IPS-11a (cell line): ENCODE results near the gene BAG3.
A peak's percentile ranks its signal among the peaks of the same experiment; 100 is the strongest.
"Not testable (repeated sequence)": the region's sequence is repeated elsewhere in the genome, so short reads cannot be mapped to it uniquely, and the experiment has no call there.

Experiments
- H3K4me3 ChIP-seq: one replicate; pipeline ENCODE4 v1.5.1; 2013; ENCODE audit warnings: low read depth, low read length, control low read depth

The BAG3 gene

GRCh38 chr10:119640384-119640783, 10.8 kb upstream of the BAG3 start:
- no peak overlapping the region for H3K4me3 ChIP-seq

- no peak overlapping the region for H3K4me3 ChIP-seq
These were observed 10.2 kb upstream of the BAG3 start for GRCh38 chr10:119640875-119641526.

GRCh38 chr10:119642556-119643111, 8.5 kb upstream of the BAG3 start:
- H3K4me3 ChIP-seq: no peak overlapping the region

GRCh38 chr10:119643306-119644204, 7.6 kb upstream of the BAG3 start:
- H3K4me3 ChIP-seq: no peak overlapping the region

- H3K4me3 ChIP-seq: no peak overlapping the region
These were observed 6.9 kb upstream of the BAG3 start for GRCh38 chr10:119644205-119644814.

GRCh38 chr10:119644994-119645393, 6.2 kb upstream of the BAG3 start:
- H3K4me3 ChIP-seq: no peak overlapping the region

- H3K4me3 ChIP-seq: no peak overlapping the region
These were observed 1.1 kb upstream of the BAG3 start for GRCh38 chr10:119650062-119650461.

- H3K4me3 ChIP-seq: peak overlapping the region; percentile 85
These were observed 557 bp downstream of the BAG3 start for GRCh38 chr10:119651514-119652360.

GRCh38 chr10:119652361-119652730, 1.2 kb downstream of the BAG3 start:
- H3K4me3 ChIP-seq: peak overlapping the region; percentile 85

GRCh38 chr10:119653209-119653608, 2.0 kb downstream of the BAG3 start:
- H3K4me3 ChIP-seq: no peak overlapping the region

- no peak overlapping the region for H3K4me3 ChIP-seq
These were observed 2.7 kb downstream of the BAG3 start for GRCh38 chr10:119653916-119654315.

- no peak overlapping the region for H3K4me3 ChIP-seq
These were observed 3.4 kb downstream of the BAG3 start for GRCh38 chr10:119654540-119654939.

- H3K4me3 ChIP-seq: no peak overlapping the region
These were observed 4.4 kb downstream of the BAG3 start for GRCh38 chr10:119655566-119656001.

- no peak overlapping the region for H3K4me3 ChIP-seq
These were observed 5.6 kb downstream of the BAG3 start for GRCh38 chr10:119656760-119657159.

- no peak overlapping the region for H3K4me3 ChIP-seq
These were observed 6.5 kb downstream of the BAG3 start for GRCh38 chr10:119657725-119658124.

GRCh38 chr10:119658274-119658673, 7.1 kb downstream of the BAG3 start:
- H3K4me3 ChIP-seq: no peak overlapping the region

GRCh38 chr10:119659951-119660350, 8.8 kb downstream of the BAG3 start:
- no peak overlapping the region for H3K4me3 ChIP-seq

- not testable (repeated sequence) for H3K4me3 ChIP-seq
These were observed 11.0 kb downstream of the BAG3 start for GRCh38 chr10:119662076-119662605.

- no peak overlapping the region for H3K4me3 ChIP-seq
These were observed 12.9 kb downstream of the BAG3 start for GRCh38 chr10:119663866-119664698.
